SK-N-SH (cell line): ENCODE data around the gene MEF2B. TPM values are rescaled to one million over a fixed set of nuclear protein-coding genes. Genes with fewer than 3 reads are reported as not detected.
A peak's percentile ranks its signal among the peaks of the same experiment; 100 is the strongest.

Source experiments
- CTCF ChIA-PET: fragments of 300-600, 350-600 bp; formaldehyde crosslinking; extraction: SDS; loops from one replicate; lab custom pipeline; 2021; lab: Yijun Ruan, JAX
- POLR2A ChIA-PET: fragments of 350-600 bp; sonication (Branson Sonifier 250); formaldehyde crosslinking; extraction: SDS; loops from one replicate; lab custom pipeline; 2020; ENCODE audit warnings: antibody characterized with exemption, inconsistent platforms; lab: Yijun Ruan, JAX
- DNase-seq: peaks from one replicate; pipeline ENCODE4 v3.0.0; 2012
- H2AFZ ChIP-seq: fragments of 200-600 bp; sonication (generic); 2 replicates; pipeline ENCODE4 v1.8.1; 2016; ENCODE audit warnings: antibody characterized with exemption, mild to moderate bottlenecking, low read depth
- H3F3A ChIP-seq: fragments of 200-600 bp; sonication (generic); replicated peaks from 2 replicates; pipeline ENCODE3; 2016; ENCODE audit warnings: antibody characterized with exemption, mild to moderate bottlenecking; ENCODE audit not compliant: insufficient read depth
- H3K27ac ChIP-seq, 2 experiments: fragments of 200-500 bp in 1 of 2; fragments of 200-600 bp in 1 of 2; sonication (Bioruptor generic) in 1 of 2; sonication (generic), shearing (Covaris generic) in 1 of 2; 2 replicates each; pipeline versions ENCODE4 v1.5.1 to v1.6.1; 2014 to 2016; ENCODE audit warnings: low read depth in 2 of 2, inconsistent platforms in 1 of 2, low read length in 1 of 2, mild to moderate bottlenecking in 1 of 2, mixed read lengths in 1 of 2
- H3K27me3 ChIP-seq: fragments of 200-600 bp; sonication (generic), shearing (Covaris generic); 2 replicates; pipeline ENCODE4 v1.6.1; 2016; ENCODE audit warnings: mixed run types; ENCODE audit not compliant: insufficient read depth
- H3K36me3 ChIP-seq, 2 experiments: fragments of 200-500 bp in 1 of 2; fragments of 200-600 bp in 1 of 2; sonication (Bioruptor generic) in 1 of 2; sonication (generic) in 1 of 2; replicated peaks in 1 of 2; 2 replicates each; pipeline versions ENCODE3 to v1.5.1; 2014 to 2016; ENCODE audit warnings: low read length in 1 of 2, mild to moderate bottlenecking in 1 of 2; ENCODE audit not compliant: insufficient read depth in 2 of 2, control insufficient read depth in 1 of 2
- H3K4me1 ChIP-seq, 2 experiments: fragments of 200-500 bp in 1 of 2; fragments of 200-600 bp in 1 of 2; sonication (Bioruptor generic) in 1 of 2; sonication (generic), shearing (Covaris generic) in 1 of 2; 2 replicates each; pipeline versions ENCODE4 v1.5.1 to v1.6.1; 2014 to 2016; ENCODE audit warnings: low read depth in 1 of 2, low read length in 1 of 2, mixed run types in 1 of 2; ENCODE audit not compliant: insufficient read depth in 2 of 2, control insufficient read depth in 1 of 2
- H3K4me2 ChIP-seq: fragments of 200-600 bp; sonication (generic), shearing (Covaris generic); 2 replicates; pipeline ENCODE4 v1.6.1; 2017; ENCODE audit warnings: mixed run types
- H3K4me3 ChIP-seq, 2 experiments: fragments of 200-500 bp in 1 of 2; fragments of 200-600 bp in 1 of 2; sonication (Bioruptor generic) in 1 of 2; sonication (generic), shearing (Covaris generic) in 1 of 2; 2 replicates each; pipeline versions ENCODE4 v1.5.1 to v1.8.1; 2014 to 2016; ENCODE audit warnings: low read depth in 2 of 2, inconsistent platforms in 1 of 2, low read length in 1 of 2, mild to moderate bottlenecking in 1 of 2, mixed read lengths in 1 of 2, moderate library complexity in 1 of 2
- H3K79me2 ChIP-seq: fragments of 200-600 bp; sonication (generic); 2 replicates; pipeline ENCODE4 v1.8.1; 2017; ENCODE audit warnings: mild to moderate bottlenecking; ENCODE audit not compliant: insufficient read depth
- H3K9ac ChIP-seq: fragments of 200-600 bp; sonication (generic); 2 replicates; pipeline ENCODE4 v1.6.1; 2017; ENCODE audit warnings: mixed run types
- H3K9me2 ChIP-seq: fragments of 200-600 bp; sonication (generic); 2 replicates; pipeline ENCODE4 v1.6.1; 2017; ENCODE audit warnings: mixed run types
- H3K9me3 ChIP-seq: fragments of 200-600 bp; sonication (generic); 2 replicates; pipeline ENCODE4 v1.6.1; 2017; ENCODE audit warnings: mixed run types, mild to moderate bottlenecking, moderate library complexity
- H4K20me1 ChIP-seq: fragments of 200-600 bp; sonication (generic); 2 replicates; pipeline ENCODE4 v1.6.1; 2017; ENCODE audit warnings: mild to moderate bottlenecking, mixed run types; ENCODE audit not compliant: insufficient read depth
- ELF1 ChIP-seq: IDR thresholded peaks from 2 replicates; pipeline ENCODE4 v1.4.0; 2012
- EZH2phosphoT487 ChIP-seq: fragments of 200-600 bp; sonication (generic); IDR thresholded peaks from 2 replicates; pipeline ENCODE4 v1.6.1; 2017; ENCODE audit warnings: low read depth, mixed run types, mild to moderate bottlenecking, antibody characterized with exemption, moderate library complexity, borderline replicate concordance
- FOSL2 ChIP-seq: IDR thresholded peaks from 2 replicates; pipeline ENCODE4 v1.4.0; 2012; ENCODE audit warnings: low read depth, mild to moderate bottlenecking, moderate library complexity, borderline replicate concordance
- GATA2 ChIP-seq: sonication (generic); formaldehyde crosslinking; IDR thresholded peaks from 2 replicates; pipeline ENCODE4 v1.5.0; 2020; ENCODE audit warnings: mild to moderate bottlenecking, missing genetic modification reagents
- MXI1 ChIP-seq: IDR thresholded peaks from 2 replicates; pipeline ENCODE4 v1.6.1; 2012; ENCODE audit warnings: mild to moderate bottlenecking, low read depth, low read length, improper control_type of control experiment
- POLR2AphosphoS5 ChIP-seq: IDR thresholded peaks from 2 replicates; pipeline ENCODE4 v1.6.1; 2012; ENCODE audit warnings: low read depth, low read length
- RCOR1 ChIP-seq: fragments of 150-350 bp; IDR thresholded peaks from 2 replicates; pipeline ENCODE4 v1.6.1; 2017; ENCODE audit warnings: antibody characterized with exemption, low read length
- REST ChIP-seq: IDR thresholded peaks from 2 replicates; pipeline ENCODE4 v1.6.1; 2012; ENCODE audit warnings: mild to moderate bottlenecking, low read depth, low read length, moderate library complexity
- RFX5 ChIP-seq: IDR thresholded peaks from 2 replicates; pipeline ENCODE4 v1.6.1; 2012; ENCODE audit warnings: mild to moderate bottlenecking, improper control_type of control experiment, low read length
- RXRA ChIP-seq: IDR thresholded peaks from 2 replicates; pipeline ENCODE4 v1.4.0; 2012; ENCODE audit warnings: low read depth, mild to moderate bottlenecking, borderline replicate concordance
- SIN3A ChIP-seq: IDR thresholded peaks from 2 replicates; pipeline ENCODE4 v1.6.1; 2012; ENCODE audit warnings: low read depth, mild to moderate bottlenecking, low read length, moderate library complexity, borderline replicate concordance
- SMC3 ChIP-seq: IDR thresholded peaks from 2 replicates; pipeline ENCODE4 v1.6.1; 2012; ENCODE audit warnings: low read depth, low read length, improper control_type of control experiment
- TEAD4 ChIP-seq: IDR thresholded peaks from 2 replicates; pipeline ENCODE4 v1.4.0; 2012; ENCODE audit warnings: mild to moderate bottlenecking, borderline replicate concordance; ENCODE audit not compliant: insufficient read depth
- USF2 ChIP-seq: fragments of 150-350 bp; IDR thresholded peaks from 2 replicates; pipeline ENCODE4 v1.6.1; 2017; ENCODE audit warnings: antibody characterized with exemption, low read length, low read depth, borderline replicate concordance
- ZBTB33 ChIP-seq: IDR thresholded peaks from 2 replicates; pipeline ENCODE4 v1.4.0; 2012; ENCODE audit warnings: low read depth, borderline replicate concordance
- WGBS: methylation state at CpG from one replicate; pipeline ENCODE4 v1.1.6; 2017; ENCODE audit warnings: low lambda C conversion rate; 5-methylcytosine and 5-hydroxymethylcytosine counted together
- polyA plus RNA-seq, 3 experiments: library from polyadenylated mRNA; depleted of rRNA; stranded (reverse); fragments of >200 nt; gene quantifications; 2 replicates each; pipeline ENCODE4 v1.2.3, GENCODE V29; 2012
- TF ChIP-seq, protein P1 (sequence below): fragments of 200-600 bp; sonication (generic); IDR thresholded peaks from 2 replicates; pipeline ENCODE4 v1.6.1; 2017; ENCODE audit warnings: antibody characterized with exemption, mild to moderate bottlenecking, moderate library complexity
- TF ChIP-seq, protein P2 (sequence below): IDR thresholded peaks from 2 replicates; pipeline ENCODE4 v1.4.0; 2012; ENCODE audit warnings: low read depth

The MEF2B gene
- polyA plus RNA-seq (2012; rRNA removed): 1.0 and 1.1 TPM in 2 replicates
- polyA plus RNA-seq (2012; cell fraction: cytosol; rRNA removed): 0.40 and 0.55 TPM in 2 replicates
- polyA plus RNA-seq (2012; cell fraction: nucleus; rRNA removed): 4.3 and 4.6 TPM in 2 replicates

GRCh38 chr19:19170053-19170872, at the start of gene MEF2B:
Gene MEF2B, minus strand, starts transcription at chr19:19170263. Its CDS starts 19,528 bp downstream, at chr19:19150735.
- Histone ChIP-seq H4K20me1 (no peaks in the 10 kb centered on the region), H3K4me3 (peak within 1 kb of the TSS in 1 of 2 experiments; percentile 21; a peak in 1 of 4 replicates), H3K9ac (no peak within 1 kb of the TSS), H3K27ac (no peak within 1 kb of the TSS), H3K27me3 (no peaks in the 10 kb centered on the region), H3F3A (no peaks in the 10 kb centered on the region), H3K4me1 (peaks cover 0 to 2% of the 10 kb centered on the region in 2 experiments; a peak in 2 of 4 replicates), H3K4me2 (peak within 1 kb of the TSS; percentile 52; the same call in 1 of the 2 replicates), H3K9me3 (no peaks in the 10 kb centered on the region), H3K9me2 (no peaks in the 10 kb centered on the region), H3K79me2 (no peaks in the 10 kb centered on the region), H2AFZ (no peak within 1 kb of the TSS), H3K36me3 (no peaks in the 10 kb centered on the region)
- 26% methylated on average over 22 of the region's 56 CpGs for WGBS
- CTCF ChIA-PET: interaction anchor here (1.1 to 10.6 kb wide), 4 partner anchors 22 to 172 kb away, joined by 3 to 99 read pairs (median 6); no protein-coding TSS in a partner anchor
- TF ChIP-seq SMC3 (no peak), FOSL2 (no peak), USF2 (no peak), ZBTB33 (no peak), EZH2phosphoT487 (no peak), MXI1 (no peak), GATA2 (no peak), TEAD4 (no peak), RFX5 (no peak), SIN3A (no peak), POLR2AphosphoS5 (no peak), RXRA (no peak), RCOR1 (no peak), REST (no peak), ELF1 (no peak)
- TF ChIP-seq, protein P1, sequence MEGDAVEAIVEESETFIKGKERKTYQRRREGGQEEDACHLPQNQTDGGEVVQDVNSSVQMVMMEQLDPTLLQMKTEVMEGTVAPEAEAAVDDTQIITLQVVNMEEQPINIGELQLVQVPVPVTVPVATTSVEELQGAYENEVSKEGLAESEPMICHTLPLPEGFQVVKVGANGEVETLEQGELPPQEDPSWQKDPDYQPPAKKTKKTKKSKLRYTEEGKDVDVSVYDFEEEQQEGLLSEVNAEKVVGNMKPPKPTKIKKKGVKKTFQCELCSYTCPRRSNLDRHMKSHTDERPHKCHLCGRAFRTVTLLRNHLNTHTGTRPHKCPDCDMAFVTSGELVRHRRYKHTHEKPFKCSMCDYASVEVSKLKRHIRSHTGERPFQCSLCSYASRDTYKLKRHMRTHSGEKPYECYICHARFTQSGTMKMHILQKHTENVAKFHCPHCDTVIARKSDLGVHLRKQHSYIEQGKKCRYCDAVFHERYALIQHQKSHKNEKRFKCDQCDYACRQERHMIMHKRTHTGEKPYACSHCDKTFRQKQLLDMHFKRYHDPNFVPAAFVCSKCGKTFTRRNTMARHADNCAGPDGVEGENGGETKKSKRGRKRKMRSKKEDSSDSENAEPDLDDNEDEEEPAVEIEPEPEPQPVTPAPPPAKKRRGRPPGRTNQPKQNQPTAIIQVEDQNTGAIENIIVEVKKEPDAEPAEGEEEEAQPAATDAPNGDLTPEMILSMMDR: no peak
- TF ChIP-seq, protein P2, sequence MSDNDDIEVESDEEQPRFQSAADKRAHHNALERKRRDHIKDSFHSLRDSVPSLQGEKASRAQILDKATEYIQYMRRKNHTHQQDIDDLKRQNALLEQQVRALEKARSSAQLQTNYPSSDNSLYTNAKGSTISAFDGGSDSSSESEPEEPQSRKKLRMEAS: no peak
- POLR2A ChIA-PET: no interaction called here
- peak; percentile 96 for DNase-seq
